ENCODE data around the gene TMEM129.

The TMEM129 gene, protein sequence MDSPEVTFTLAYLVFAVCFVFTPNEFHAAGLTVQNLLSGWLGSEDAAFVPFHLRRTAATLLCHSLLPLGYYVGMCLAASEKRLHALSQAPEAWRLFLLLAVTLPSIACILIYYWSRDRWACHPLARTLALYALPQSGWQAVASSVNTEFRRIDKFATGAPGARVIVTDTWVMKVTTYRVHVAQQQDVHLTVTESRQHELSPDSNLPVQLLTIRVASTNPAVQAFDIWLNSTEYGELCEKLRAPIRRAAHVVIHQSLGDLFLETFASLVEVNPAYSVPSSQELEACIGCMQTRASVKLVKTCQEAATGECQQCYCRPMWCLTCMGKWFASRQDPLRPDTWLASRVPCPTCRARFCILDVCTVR

DNA sequence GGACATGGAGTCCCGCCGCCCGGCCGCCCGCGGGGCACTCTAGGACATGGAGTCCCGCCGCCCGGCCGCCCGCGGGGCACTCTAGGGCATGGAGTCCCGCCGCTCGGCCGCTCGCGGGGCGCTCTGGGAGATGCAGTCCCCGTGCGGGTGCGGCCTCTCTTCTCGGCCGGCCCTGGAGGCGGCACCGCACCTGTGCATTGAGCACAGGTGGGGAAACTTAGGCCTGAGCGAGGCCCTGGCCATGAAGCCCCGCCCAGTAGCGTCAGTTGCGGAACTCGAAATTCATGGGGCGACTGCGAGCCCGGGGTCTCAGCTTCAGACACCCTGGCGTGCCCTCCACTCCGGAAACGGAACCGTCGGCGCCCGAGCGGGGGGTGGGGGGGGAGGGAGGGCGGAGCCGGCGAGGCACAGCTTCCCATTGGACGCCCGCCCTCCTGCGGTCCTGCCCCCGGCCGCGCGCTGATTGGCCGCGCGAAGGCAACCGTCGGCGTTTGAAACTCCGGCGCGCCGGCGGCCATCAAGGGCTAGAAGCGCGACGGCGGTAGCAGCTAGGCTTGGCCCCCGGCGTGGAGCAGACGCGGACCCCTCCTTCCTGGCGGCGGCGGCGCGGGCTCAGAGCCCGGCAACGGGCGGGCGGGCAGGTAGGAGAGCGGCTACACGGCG is at the start of gene TMEM129, which contains the start of gene TACC3:
Gene TMEM129, minus strand, starts transcription at position 321 of the 663 bp plus-strand sequence. CDS start 486 bp downstream, outside the sequence.
Gene TACC3, plus strand, starts transcription at position 519 of the 663 bp plus-strand sequence. CDS start 1,901 bp downstream, outside the sequence.
- peak; percentile 96 for DNase-seq

DNA sequence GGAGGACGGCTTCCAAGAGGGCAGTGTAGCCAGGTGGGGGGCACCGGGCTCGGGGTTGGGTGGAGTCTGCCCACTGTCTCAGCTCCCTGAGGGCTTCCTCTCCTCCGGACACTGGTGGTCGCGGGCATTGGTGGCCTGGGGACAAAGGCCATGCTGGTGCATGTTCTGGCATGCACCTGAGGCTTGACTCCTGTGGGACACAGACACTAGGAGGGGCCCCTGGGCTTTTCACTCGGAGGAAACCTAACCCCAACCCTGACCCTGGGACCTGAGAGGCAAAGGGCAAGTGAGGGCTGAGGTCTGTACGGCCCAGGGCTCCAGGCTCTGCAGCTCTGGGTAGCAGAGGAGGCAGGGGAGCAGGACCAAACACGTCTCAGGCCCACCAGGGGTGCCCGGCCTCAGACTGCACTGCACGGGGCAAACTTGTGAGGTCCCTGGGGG is 49.7 kb upstream of the TMEM129 start:
- DNase-seq = no peak

DNA sequence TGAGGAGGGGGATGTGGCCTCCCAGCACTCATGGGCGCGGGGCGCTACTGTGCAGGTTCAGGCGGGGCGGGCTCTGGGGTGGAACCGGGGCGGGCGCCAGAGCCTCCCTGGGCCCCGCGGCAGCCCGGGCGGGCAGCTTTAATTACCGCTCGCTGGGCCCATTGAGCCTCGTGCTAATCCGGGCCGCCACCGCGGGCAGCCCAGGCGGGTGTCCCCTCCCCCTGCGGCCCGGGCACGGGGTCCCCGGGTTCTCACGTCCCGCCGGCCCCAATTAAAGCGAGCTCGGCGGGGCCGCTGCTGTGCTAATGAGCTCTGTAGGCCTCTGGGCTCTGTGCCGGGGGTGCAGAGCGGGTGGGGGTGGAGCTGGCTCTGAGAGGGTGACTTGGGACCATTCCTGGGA is 49.1 kb upstream of the TMEM129 start:
- DNase-seq = no peak

DNA sequence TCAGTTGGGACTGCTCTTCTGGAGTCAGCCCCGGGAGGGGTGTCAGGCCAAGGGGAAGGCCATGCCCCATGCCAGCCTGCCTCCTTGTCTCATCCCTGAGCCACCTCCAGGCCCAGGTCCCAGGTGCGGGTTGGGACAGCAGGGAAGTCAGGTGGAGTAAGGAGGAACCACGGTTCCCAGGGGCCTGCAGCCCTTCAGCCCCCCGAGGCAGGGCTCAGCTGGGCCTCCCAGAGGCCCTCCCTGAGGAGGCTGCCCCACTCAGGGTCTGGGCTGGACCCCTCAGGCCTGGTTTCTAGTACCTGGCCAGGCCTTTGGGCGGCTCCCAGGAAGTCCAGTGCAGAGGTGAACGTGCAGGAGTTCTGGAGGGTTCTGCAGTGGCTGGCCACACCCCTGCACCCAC is 48.6 kb upstream of the TMEM129 start:
- no peak for DNase-seq

DNA sequence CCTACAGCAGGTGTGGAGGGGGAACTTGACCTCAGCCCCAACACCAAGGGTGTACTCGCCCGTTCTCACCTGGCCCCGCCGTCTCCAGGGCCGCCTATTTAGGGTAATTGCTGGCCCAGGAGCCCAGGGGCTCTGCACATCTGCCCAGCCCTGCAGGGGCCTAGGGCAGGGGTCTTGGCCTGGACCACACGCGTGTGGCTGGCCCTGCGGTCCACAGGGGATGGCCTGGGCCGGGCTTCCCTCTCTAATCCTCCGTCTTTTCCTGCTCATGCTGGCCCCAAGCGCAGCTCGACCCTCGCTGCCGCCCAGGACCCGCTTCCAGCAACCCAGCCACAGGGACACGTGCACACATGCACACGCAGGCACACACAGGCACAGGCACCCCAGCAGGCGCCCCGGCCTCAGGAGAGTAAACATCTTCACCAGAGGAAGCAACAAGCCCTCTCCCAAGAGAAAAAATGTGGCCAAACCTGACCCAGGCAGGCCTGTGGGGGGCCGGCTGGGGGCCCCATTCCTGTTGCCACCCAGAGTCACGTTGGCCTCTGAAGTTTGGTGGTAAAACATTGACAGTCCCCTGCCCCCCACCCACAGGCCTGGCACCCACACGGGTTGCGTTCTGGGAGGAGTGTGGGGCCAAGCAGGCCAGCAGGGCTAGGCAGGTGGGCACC is 47.4 kb upstream of the TMEM129 start:
- no peak for DNase-seq

DNA sequence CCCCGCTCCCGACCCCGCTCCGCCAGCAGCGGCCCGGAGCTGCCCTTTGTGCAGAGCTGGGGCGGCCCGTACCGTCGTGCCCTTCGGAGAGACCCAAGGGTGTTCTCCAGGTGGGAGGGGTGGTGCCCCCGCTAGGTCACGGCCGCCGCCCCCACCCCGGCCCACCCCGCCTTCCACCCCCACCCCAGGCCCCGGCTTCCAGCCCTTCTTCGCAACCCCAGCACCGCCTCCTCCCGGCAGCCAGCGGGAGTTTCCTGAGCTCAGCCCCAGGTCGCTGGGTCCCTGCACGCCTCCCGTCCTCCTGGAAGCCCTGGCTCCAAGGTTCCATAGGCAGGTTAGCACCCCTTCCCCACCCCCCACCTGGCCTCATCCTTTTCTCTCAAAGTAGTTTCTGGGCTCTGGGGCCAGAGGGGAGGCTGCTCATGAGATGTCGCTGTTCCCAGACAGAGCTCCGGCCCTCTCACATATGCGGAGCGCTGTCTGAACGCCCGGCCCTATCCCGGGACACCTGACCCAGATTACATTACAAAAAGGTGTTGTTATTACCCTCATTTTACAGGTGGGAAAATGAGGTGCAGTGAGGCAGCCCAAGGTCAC is 46.7 kb upstream of the TMEM129 start:
- DNase-seq = peak; percentile 49

DNA sequence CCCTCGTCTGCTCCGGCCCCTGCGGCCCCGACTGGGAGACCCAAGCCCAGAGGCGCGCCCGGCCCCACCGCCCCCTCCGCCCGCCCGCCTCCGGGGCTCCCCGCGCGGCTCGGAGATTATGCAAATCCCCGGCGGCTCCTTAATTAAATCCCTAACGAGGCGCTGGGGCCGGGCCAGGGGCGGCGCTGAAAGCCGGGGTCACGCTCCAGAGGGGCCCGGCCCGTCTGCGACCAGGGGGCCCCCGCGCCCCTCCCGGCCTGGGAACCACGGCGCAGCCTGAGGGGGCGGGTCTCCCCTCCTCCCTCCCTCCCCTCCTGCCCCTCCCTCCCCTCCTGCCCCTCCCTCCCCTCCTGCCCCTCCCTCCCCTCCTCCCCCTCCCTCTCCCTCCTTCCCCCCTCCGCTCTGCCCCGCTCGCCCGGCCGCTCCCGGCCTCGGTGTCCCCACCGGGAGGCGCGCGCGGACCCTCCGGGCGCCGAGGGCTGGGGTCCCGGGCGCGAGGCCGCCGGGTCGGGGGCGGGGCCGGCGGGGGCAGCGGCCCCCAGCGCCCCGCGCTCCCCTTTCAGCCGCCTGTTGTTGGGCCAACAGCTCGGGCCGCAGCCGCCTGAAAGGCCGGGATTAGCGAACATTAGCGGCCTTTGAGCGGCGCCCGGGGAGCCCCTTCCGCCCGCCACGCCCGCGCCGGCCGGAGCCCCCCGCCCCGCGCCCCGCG is 46.1 kb upstream of the TMEM129 start:
- DNase-seq = peak; percentile 60

DNA sequence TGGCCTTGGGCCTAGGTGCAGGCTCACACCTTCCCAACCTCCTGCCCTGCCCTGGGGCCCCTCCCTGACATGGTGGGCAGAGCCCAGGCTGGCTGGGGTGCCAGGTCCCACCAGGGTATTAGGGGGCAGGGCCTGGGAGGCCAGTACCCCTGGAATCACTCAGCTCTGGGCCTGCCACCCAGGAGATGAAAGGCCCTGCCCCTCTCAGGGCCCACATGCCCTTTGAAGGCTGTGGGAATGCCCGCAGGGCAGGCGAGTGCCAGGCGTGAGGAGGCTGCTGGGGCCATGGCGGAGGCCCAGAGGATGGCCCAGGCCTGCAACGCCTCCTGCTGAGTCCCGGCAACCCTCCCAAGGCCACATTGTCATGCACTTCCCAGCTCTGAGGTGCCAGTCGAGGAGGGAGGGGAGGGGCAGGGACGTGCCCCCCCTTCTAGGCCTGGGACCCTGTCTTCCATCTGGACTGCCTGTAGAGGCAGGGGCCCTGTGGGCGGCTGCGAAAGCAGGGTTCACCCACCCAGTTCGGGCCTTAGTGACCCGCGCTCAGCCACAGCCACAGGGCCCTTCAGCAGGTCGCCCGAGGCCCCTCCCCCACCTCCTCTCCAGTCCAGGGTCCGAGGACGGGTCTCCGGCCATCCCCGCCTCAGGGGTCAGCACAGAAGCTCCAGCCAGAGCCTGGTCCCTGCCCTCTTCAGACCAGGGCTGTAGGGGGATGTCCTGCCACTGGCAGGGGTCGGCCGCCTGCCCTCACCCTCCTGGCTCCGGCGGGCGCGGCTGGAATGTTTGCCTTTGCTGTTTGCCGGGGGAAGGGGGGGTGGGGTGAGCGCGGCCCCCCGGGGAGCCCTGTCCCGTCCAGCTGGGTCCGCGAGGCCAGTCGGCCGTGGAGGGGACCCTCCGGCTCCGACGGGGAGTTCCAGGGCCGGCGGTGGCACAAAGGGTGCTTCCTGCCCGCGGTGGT is 45.3 kb upstream of the TMEM129 start:
- DNase-seq = no peak

DNA sequence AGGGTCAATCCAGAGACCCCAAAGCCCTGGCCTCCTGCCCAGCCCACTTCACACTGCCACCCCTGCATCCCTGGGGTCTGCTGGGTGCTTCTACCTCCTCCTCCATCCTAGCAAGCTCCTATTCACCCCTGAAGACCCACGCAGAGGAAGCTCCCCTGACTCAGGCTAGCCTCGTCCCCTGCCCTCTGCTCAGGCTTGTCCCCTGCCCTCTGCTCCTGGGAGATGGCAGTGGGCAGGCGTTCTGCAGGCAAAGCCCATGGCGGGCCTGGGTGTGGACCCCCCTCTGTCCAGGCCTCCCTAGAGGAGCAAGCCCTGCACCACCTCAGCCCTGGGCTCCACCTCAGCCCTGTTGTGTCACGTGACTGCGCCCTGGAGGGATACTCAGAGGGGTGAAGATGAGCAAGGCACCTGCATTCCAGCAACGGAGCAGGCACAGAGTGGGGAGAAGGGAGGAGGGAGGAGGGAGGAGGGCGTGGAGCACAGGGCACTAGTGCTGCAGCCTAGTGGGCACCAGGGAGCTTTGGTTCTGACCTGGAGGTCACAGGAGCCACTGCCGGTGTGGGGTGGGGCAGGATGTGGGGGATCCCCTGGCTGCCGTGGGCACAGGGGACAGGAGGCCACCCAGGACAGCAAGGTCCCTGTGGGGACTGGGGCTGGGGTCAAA is 44.4 kb upstream of the TMEM129 start:
- no peak for DNase-seq

DNA sequence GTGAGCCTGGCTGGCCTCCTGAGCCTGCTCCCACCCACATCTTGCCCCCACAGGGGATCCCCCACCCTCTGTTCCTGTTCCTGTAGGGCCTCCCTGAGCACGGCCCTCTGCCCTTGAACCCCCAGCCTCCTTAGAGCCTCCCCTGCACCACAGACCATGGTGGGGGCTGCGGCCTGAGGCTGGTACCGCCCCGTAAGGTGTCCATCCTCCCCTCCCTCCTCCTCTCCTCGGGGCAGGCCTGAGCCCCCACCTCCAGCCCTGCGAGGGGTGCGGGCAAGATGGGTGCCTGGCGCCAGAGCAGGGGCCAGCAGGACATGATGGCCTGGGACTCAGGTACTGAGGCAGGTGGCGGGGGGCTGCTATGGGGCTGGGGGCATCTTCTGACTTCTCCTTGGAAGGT is 43.5 kb upstream of the TMEM129 start:
- DNase-seq = no peak

DNA sequence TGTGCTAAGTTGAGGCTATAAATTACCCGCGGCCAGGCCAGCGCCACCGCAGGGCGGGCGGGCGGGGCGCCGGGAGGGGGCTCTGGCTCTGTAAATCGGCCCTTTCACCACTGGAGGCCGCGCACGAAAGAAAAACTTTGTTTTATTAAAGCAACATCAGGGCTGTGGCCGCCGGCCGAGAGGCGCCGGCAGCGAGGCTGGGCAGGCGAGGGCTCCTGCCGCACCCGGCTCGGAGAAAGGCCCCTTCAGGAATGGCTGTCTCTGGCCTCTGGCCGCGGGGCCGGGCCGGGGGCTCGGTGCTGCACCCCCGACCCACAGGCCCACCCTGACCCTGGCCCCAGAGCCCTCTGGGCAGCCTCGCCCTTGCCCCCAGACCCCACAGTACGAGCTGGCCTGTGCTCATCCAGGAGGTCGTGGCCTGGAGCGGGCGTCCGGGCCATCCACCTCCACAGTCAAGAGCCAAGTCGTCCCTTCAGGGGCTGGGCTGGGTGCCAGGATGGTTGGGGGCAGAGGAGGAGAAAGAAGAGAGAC is 42.5 kb upstream of the TMEM129 start:
- DNase-seq = peak; percentile 25

DNA sequence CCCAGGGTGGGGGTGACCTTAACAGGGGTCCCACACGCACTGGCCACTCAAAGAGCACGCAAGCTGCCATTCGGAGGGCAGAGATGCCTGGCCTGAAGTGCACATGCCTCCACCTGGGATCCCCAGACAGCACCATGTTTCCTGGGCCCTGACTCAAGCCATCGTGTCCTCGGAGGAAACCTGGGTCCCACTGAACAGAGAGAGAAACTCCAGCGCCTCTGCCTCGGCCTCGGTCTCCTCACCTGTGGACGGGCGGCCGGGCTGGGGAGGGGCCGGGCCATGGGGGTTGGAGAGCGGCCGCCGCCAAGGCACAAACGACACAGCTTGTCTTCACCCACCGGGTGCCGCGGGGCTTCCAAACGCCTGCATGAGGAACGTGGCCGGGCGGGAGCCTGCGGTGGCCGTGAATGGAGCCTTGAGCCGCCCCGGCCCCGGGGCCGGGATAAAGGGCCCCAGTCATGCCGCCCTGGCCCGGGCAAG is 42.0 kb upstream of the TMEM129 start:
- no peak for DNase-seq

DNA sequence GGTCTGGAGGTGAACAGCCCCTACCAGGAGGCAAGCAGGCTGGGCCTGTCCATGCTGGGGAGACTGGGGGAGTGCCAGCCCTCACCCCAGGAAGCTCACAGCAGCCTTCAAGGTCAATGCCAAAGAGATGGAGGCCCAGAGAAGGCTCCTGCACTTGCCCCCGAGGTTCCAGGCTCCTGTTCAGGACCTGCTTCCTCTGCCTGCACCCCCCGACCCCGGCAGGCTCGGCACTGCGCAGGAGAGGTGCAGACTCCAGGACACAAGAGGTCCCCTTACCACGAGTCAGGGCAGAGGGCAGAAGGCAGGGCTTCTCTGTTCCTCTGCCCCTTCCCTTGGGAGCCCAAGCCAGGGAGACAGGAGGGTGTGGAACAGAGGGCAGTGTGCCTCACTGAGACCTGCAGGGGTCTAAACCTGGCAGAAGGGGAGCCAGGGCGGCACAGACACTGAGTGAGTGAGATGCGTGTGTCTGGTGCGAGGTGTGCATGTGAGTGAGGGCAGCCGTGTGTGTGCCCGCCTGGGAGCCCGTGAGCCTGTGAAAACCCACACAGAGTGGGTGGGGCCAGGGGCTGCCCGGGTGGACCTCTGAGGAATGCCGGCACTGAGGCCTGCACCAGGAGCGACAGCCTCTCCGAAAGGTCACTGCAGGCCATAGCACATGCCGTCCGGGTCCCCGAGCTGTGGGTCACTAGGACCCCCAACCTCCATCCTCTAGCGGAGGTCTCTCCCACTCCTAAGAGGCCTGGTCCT is 41.3 kb upstream of the TMEM129 start:
- DNase-seq = no peak

DNA sequence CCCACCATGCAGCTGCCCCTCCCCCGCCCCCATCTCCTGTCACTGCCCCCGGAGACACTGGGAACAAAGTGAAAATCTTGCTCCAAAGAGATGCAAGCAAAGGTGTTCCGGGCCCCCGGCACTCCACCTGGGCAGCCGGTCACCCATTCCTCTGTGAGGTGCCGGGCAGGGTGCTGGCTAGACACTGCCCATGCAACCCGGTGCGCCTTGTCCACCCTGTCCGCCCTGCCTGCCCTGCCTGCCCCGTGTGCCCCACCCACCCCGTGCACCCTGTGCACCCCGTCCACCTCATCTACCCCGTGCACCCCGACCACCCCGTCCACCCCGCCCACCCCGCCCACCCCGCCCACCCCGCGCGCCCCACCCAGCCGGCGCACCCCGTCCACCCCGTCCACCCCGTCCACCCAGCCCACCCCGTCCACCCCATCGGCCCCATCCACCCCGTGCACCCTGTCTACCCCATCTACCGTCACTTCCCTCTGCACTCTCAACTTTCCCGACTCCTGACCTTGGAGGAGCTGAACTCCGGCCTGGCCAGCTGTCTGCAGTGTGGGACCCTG is 40.1 kb upstream of the TMEM129 start:
- DNase-seq = no peak

DNA sequence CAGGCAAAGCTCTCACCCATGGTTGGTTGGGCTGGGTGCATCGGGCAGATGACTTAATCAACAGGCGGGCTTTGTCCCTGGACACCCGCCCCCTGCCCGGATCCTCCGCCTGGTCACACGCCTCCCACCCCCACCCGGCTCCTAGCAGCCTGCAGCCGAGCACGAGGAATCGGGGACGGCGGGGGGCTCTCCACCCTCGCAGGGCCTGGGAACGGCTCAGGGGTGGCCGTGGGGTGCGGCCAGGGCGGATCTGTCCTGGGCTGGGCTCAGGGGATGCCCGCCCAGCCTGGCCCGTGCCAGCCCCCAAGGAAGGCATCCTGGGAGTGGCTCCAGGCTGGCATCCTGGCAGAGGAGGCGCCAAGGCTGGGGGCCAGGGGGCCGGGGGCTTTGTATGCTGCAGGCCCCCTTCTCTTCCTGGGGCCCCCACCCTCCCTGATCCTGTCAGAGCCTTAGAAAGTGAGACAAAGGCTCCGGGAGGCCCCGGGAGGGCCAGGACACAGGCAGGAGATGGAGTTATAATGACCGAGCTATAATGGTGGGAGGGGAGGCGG is 39.5 kb upstream of the TMEM129 start:
- peak; percentile 10 for DNase-seq

DNA sequence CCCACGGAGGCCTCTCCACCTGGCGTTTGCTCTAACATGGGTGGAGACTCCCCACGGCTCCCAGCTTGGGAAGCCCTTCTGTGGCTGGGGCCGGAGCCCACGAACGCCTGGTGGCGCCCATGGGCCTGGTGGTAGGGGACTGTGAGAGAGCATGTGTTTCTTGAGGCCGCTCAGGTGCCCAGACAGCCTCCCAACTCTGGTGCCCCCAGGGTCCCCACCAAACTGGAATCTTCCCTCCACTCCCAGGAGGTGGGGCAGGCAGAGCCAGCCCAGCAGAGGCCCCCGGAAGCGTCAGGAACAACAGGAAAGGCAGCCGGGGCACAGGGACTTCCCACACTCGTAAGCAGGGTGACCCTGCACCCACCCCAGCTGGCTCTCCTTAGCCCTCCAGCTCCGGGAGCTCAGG is 38.7 kb upstream of the TMEM129 start:
- DNase-seq = no peak

DNA sequence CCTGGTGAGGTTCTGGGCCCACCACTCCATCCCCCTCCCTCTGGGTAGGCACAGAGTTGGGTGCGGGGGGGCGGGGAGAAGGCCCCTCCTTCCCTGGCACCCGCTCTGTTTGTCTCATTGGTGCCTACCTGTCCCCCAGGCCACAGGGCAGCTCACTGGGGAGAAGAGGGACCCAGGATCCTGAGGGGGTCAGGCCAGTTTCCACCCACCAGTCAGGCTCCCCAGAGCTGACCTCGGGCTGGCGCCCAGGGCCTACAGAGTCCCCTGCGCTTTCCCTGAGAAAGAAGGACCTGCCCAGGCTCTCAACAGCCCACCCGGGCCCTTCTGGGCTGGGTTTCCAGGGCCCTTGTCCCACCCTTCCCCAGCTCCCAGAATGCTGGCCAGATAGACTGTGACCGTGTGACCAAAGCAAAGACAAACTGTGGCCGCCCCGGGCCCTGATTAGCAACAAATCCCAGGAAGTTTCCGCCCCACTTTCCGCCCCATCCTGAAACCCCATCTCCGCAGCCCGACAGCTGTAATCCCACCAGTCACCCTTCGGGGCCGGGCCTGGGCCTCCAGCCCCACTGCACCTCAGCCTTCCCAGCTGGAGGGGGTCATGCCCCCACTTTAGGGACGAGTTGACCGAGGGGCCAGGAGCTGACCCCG is 38.2 kb upstream of the TMEM129 start:
- no peak for DNase-seq
